NCI-H2227 treated with DMSO at 0.1 percent for 48 hours (cell line): ENCODE measurements around the gene TNIP1.

Experiments used
- DNase-seq: peaks from one replicate; lab custom pipeline; 2025; lab: John Stamatoyannopoulos, UW

The TNIP1 gene

DNA sequence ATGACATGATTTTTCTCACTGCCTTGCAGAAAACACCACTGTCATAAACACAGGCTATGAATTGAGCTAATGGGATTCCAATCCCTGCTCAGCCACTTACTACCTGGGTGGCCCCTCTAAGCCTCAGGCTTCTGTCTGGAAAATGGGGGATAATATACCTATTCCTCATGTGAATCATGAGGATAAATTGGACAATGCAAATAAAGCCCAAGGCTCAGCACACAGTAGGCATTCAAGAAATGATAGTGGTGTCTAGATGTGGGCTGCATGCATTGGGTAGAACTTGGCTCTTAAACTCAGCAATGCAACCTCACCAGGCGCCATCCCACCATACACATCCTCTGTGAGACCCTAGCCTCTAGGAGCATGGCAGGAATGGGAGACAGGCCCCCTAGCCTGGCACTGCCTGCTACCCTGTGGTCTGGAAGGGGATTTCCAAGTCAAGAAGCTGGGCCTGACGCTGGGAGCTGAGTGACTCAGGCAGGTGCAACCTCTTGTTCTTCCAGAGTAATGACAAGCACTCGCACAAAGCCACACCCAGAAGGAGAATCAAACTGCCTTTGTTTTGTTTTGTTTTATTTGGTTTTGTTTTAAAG is 2.3 kb upstream of the TNIP1 start:
- no peak for DNase-seq

- no peak for DNase-seq
Measured at GRCh38 chr5:151082282-151082902, 1.6 kb upstream of the TNIP1 start.

DNA sequence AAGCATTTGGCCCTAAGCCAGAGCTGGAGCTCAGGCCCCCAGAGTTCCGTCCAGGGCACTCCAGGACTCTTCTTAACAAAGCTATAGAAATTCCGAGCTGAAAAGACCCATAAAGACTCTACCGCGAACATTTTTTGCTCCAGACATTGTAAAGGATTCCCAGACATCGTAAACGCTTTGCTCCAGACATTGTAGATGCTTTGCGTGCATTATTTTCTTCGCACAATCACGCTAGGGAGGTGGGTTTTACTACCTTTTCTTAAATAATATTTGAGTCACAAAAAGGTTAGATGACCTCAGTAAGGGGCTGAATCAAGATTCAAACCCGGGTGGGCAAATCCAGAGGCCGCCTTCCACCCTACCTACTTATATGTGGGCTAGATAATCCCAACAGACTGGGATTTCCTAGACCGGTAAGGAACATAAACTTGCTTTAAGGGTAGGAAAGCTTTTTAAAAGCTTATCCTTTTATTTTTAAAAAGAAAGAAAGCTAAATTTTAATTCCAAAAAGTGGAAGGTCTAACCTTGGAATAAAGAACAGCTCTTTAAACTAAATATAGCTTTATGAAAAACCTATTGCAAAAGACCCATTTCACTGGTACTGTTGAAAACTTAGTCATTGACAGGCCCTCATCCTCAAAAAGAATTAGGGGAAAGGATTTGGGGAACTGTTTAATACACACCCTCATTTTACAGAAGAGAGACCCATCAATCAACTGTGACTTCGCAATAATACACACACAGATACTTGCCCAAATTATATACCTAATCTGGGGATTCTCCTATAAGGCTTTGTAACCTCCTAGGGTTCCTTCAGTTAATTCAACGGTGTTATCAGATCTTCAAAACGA is 822 bp upstream of the TNIP1 start:
- peak; percentile 37 for DNase-seq

- DNase-seq: no peak
Measured at GRCh38 chr5:151079838-151080612, 809 bp downstream of the TNIP1 start.

DNA sequence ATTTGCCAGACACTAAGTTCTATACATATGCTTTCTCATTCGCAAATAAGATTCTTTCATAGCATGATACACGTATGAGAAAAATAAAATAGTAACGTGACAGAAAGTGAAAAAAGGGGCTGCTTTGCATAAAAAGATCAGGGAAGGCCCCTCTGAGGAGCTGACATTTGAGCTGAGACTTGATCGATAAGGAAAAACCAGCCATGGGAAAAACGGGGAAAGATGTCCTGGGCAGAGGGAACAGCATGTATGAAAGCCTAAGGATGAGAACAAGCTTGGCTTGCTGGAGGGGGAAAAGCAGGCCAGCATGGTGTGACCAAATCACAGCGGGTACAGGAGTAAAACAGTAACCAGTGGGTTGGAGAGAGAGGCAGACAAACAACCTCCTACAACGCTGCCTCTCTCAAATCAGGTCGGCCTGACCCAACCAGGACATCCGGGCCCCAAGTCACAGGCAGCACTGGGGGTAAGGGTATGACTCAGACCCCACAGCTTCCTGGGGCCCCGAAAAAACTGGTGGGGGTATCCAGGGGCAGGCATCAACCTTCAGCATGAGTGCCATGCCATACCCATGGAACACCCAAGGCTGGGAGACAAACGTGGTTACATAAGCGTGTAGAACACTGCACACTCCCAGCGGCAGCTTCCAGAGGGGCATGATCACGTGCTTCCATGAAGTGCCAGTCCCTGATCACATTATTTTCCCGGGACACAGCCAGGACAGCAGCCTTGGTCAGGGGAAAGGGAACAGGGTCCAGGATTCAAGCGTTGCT is 2.2 kb downstream of the TNIP1 start:
- no peak for DNase-seq

GRCh38 chr5:151077967-151078366 is 2.9 kb downstream of the TNIP1 start:
- no peak for DNase-seq

- DNase-seq: no peak
Measured at GRCh38 chr5:151077419-151077818, 3.4 kb downstream of the TNIP1 start.

- no peak for DNase-seq
Measured at GRCh38 chr5:151076616-151077015, 4.2 kb downstream of the TNIP1 start.

DNA sequence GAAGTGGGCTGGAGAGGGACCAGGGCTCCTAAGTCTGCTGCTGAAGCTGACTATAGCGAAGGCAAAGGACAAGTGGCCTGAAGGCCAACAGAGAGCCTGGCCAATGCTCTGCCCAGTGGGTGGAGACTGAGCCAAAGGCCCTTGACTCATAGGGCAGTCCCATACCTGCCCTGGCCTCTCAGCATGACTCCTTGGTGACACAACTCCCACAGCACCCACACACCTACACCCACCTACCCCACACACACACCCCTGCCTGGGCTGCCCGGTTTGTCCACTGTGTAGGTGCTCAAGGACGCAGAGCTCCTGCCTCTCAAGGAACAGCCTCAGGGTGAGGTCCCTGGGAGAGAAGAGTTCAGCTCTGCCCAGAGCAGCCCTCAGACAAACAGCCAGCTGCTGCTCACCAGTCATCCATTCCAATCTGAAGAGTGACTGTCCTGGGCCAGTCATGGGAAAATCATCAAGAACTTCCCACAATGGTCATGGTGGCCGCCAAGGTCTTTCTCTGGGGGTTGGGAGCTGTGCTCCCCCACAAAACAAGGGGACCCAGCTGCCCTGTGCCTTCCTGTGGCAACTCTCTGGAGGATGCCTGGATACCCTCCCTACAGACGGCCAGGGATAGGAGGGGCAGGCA is 5.0 kb downstream of the TNIP1 start:
- no peak for DNase-seq

- no peak for DNase-seq
Measured at GRCh38 chr5:151074557-151074956, 6.3 kb downstream of the TNIP1 start.

GRCh38 chr5:151073280-151073679 is 7.6 kb downstream of the TNIP1 start:
- DNase-seq: no peak

- no peak for DNase-seq
Measured at GRCh38 chr5:151072630-151073025, 8.2 kb downstream of the TNIP1 start.

DNA sequence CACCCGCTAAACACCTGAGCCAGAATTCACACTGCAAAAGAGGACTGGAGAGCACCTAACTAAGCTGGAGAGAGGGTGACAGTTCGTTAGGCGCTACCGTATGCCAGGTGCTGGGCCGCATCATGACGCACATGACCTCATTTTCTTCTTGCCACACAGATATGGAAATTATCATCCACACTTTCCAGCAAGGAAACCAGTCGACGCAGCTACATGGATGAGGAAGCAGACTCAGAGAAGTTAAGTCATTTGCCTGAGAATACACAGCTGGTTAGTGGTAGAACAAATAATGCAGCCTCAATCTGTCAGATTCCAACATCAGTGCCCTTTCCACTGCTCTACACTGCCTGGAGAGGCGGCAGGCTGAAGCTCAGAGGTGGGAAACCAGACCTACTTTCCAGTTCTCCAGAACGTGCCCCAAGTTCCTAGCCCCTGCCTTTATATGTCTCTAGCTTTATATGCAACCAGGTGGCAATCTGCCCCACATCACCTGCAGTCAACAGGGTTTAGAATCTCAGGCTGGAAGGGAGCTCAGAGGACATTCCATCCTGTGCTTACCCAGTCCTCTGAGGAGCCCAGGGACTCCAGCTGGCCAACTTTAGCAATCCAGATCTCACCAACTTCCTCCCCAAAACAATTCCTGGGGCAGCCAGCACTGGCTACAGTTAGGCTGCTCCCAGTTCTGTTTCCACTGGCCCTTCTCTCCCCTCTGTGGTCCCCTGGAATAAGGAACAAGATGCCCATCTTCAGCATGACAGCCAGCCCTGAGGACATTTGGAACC is 8.8 kb downstream of the TNIP1 start:
- DNase-seq: no peak

DNA sequence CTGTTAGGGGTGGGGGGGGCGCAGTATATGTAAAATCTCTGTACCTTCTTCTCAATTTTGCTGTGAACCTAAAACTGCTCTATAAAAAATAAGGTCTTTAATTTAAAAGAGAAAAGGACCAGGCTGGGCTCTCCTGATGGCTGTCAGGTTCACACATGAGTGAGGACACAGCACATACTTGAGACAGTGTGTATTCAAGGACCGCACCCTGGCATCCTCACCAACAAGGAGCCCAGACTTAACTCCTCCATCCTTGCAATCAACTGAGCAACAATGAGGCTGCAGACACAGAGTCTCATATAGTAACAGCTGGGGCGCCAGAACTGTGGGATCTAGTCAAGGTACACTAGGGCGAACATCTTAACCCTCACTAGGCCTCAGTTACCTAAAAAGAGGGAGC is 9.8 kb downstream of the TNIP1 start:
- DNase-seq: no peak

DNA sequence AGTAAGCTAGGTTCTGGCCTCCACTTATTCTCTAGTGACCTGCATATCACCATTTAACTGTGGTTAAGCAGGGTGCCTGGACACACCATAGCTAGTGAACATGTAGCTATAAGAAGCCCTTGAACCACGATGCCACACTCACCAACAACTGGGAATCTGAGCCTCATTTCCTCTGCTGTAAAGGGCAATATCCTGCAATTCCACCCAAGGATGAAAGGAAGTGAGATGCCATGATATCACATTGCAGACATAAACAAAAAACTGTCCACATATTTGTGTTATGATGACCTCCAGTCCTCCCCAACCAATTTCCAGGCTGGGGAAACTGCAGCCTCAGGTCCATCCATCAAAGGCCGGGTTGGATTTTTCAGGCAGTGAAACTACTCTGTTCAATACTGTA is 10.4 kb downstream of the TNIP1 start:
- no peak for DNase-seq

- no peak for DNase-seq
Measured at GRCh38 chr5:151068433-151069197, 12.2 kb downstream of the TNIP1 start.

DNA sequence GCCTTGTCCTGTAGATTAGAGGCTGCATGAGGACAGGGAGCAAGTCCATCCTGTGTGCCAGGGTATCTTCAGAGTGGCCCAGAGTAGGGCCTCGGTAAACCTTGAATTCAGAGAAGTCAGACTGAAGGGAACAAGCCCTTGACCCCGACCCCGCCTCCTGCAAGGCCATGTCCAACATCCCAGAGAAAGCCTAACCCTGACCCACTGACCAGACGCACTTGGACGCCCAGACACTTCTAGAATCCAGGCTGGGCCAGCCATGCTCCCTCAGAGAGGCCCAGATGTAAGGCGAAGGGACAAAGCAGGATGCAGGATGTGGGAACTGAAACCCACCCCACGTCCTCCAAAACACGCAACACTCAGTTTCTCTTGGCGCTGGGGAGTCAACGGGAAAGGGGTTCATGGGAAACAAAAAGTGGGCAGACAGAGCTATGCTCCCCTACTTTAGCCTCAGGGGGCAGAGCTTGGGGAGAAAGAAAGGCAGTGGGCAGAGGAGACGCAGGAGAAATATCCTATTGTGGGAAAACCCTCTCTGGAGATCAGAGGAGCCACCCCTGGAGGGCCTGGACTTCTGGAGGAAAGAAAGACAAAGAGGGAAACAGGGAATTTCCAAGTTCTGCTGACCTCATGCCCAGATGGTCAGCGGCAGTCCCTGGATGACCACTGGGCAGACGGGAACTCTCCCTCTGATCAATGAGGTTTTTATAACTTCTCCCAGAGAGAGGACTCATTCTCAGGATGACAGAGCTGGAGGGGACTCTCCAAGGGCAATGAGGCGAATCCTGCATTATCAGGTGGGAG is 13.0 kb downstream of the TNIP1 start:
- no peak for DNase-seq

GRCh38 chr5:151066920-151067319 is 13.9 kb downstream of the TNIP1 start:
- no peak for DNase-seq

GRCh38 chr5:151065609-151066008 is 15.2 kb downstream of the TNIP1 start:
- no peak for DNase-seq
